B cell (primary cell): ENCODE data around the gene CERS6. TPM values are rescaled to one million over a fixed set of nuclear protein-coding genes. Genes with fewer than 3 reads are reported as not detected.

Experiments used
- ATAC-seq: fragments of 200-7000 bp; cut with Tn5 transposase; one replicate; pipeline ENCODE4 v1.10.0; 2021; ENCODE audit warnings: low read depth, mild to moderate bottlenecking, moderate number of reproducible peaks, moderate library complexity
- CTCF ChIA-PET: fragments of 350-600 bp; sonication (Branson Sonifier 250); formaldehyde crosslinking; loops from one replicate; lab custom pipeline; 2021; ENCODE audit warnings: antibody characterized with exemption, inconsistent platforms; lab: Charles Lee
- POLR2A ChIA-PET: fragments of 350-600 bp; sonication (Branson Sonifier 250); formaldehyde crosslinking; loops from one replicate; lab custom pipeline; 2021; ENCODE audit warnings: antibody characterized with exemption; lab: Charles Lee
- DNase-seq: peaks from one replicate; pipeline ENCODE4 v3.0.0; 2013
- H2AFZ ChIP-seq: 2 replicates; pipeline ENCODE4 v1.6.1; 2012; ENCODE audit warnings: mild to moderate bottlenecking, low read depth, low read length; ENCODE audit not compliant: insufficient read depth, poor library complexity, severe bottlenecking
- H3K27ac ChIP-seq, 2 donors: 1 replicate in 1 of 2; 2 replicates in 1 of 2; pipeline ENCODE4 v1.5.1; 2012 to 2013; ENCODE audit warnings: low read length in 2 of 2, mild to moderate bottlenecking in 2 of 2, moderate library complexity in 1 of 2
- H3K27me3 ChIP-seq, 4 experiments: fragments of 200-600 bp in 1 of 4; sonication (generic) in 1 of 4; replicated peaks in 1 of 4; 1 replicate in 2 of 4; 2 replicates in 2 of 4; pipeline versions ENCODE4 v1.6.1 to v1.7.0; 2013 to 2016; ENCODE audit warnings: low read length in 3 of 4, mild to moderate bottlenecking in 2 of 4, mixed read lengths in 1 of 4, moderate library complexity in 1 of 4; ENCODE audit not compliant: insufficient read depth in 4 of 4, control insufficient read depth in 3 of 4; ENCODE audit errors: control extremely low read depth in 1 of 4
- H3K36me3 ChIP-seq, 2 experiments: replicated peaks in 1 of 2; 1 replicate in 1 of 2; 2 replicates in 1 of 2; pipeline versions ENCODE4 v1.6.1 to v1.7.1; 2013; ENCODE audit warnings: low read length in 1 of 2; ENCODE audit not compliant: insufficient read depth in 2 of 2, control insufficient read depth in 1 of 2; ENCODE audit errors: control extremely low read depth in 1 of 2, extremely low read depth in 1 of 2
- H3K4me1 ChIP-seq, 2 donors: fragments of 200-600 bp in 1 of 2; sonication (generic) in 1 of 2; 1 replicate in 1 of 2; 2 replicates in 1 of 2; pipeline versions ENCODE4 v1.5.1 to v1.6.1; 2013 to 2017; ENCODE audit warnings: low read length in 2 of 2; ENCODE audit not compliant: control insufficient read depth in 2 of 2, insufficient read depth in 2 of 2
- H3K4me2 ChIP-seq: replicated peaks from 2 replicates; pipeline ENCODE3; 2012; ENCODE audit warnings: mild to moderate bottlenecking, low read depth, low read length; ENCODE audit not compliant: poor library complexity, severe bottlenecking
- H3K4me3 ChIP-seq, 5 experiments: fragments of 200-600 bp in 1 of 5; sonication (generic) in 1 of 5; 1 replicate in 3 of 5; 2 replicates in 2 of 5; pipeline versions ENCODE4 v1.5.1 to v1.7.0; 2011 to 2016; ENCODE audit warnings: low read length in 4 of 5, mild to moderate bottlenecking in 4 of 5, low read depth in 2 of 5, control low read depth in 1 of 5, moderate library complexity in 1 of 5; ENCODE audit not compliant: insufficient read depth in 1 of 5; ENCODE audit errors: control extremely low read depth in 1 of 5, extremely low read depth in 1 of 5
- H3K79me2 ChIP-seq: fragments of 200-600 bp; sonication (generic); one replicate; pipeline ENCODE4 v1.6.0; 2016; ENCODE audit warnings: low read length; ENCODE audit not compliant: control insufficient read depth, insufficient read depth
- H3K9ac ChIP-seq: fragments of 200-600 bp; sonication (generic); 2 replicates; pipeline ENCODE4 v1.6.1; 2017; ENCODE audit warnings: mild to moderate bottlenecking, low read length, moderate library complexity
- H3K9me3 ChIP-seq, 3 donors: one replicate each; pipeline versions ENCODE4 v1.6.1 to v1.7.1; 2013; ENCODE audit warnings: low read length in 2 of 3; ENCODE audit not compliant: control insufficient read depth in 2 of 3, insufficient read depth in 1 of 3; ENCODE audit errors: control extremely low read depth in 1 of 3
- H4K20me1 ChIP-seq: 2 replicates; pipeline ENCODE4 v1.6.0; 2012; ENCODE audit warnings: mild to moderate bottlenecking, low read length; ENCODE audit not compliant: insufficient read depth, control insufficient read depth, poor library complexity, severe bottlenecking
- H3K27ac Mint-ChIP-seq: one replicate; pipeline ENCODE4 v1.8.0; 2021; ENCODE audit warnings: mixed read lengths
- H3K27me3 Mint-ChIP-seq: one replicate; pipeline ENCODE4 v1.8.0; 2021; ENCODE audit warnings: mixed read lengths
- H3K4me1 Mint-ChIP-seq: one replicate; pipeline ENCODE4 v1.8.0; 2021; ENCODE audit warnings: mixed read lengths
- H3K4me3 Mint-ChIP-seq: one replicate; pipeline ENCODE4 v1.8.0; 2021; ENCODE audit warnings: mixed read lengths
- H3K9me3 Mint-ChIP-seq: one replicate; pipeline ENCODE4 v1.8.0; 2022; ENCODE audit warnings: mixed read lengths; ENCODE audit not compliant: insufficient read depth
- CTCF ChIP-seq: fragments of 200-600 bp; IDR thresholded peaks from one replicate; pipeline ENCODE4 v1.8.0; 2022; ENCODE audit warnings: antibody characterized with exemption, mild to moderate bottlenecking
- EZH2 ChIP-seq: IDR thresholded peaks from 2 replicates; pipeline ENCODE4 v1.6.1; 2012; ENCODE audit warnings: borderline replicate concordance, low read depth, mild to moderate bottlenecking, moderate library complexity, low read length; ENCODE audit not compliant: insufficient read depth, poor library complexity, severe bottlenecking
- WGBS: methylation state at CpG from one replicate; pipeline ENCODE4 v1.1.5; 2013; ENCODE audit warnings: missing lambda C conversion rate; ENCODE audit not compliant: insufficient coverage; 5-methylcytosine and 5-hydroxymethylcytosine counted together
- intact Hi-C: fragments of 100-400 bp; cut with micrococcal nuclease; formaldehyde crosslinking; loops from one replicate; pipeline ENCODE4 v1.10.0; 2022
- polyA plus RNA-seq: library from polyadenylated mRNA; depleted of rRNA; stranded (reverse); fragments of >200 nt; gene quantifications from 2 replicates; pipeline ENCODE4 v1.2.3, GENCODE V29; 2012
- total RNA-seq, 2 donors: library from RNA; stranded (reverse); fragments of 120-200 nt in 1 of 2; gene quantifications; 1 replicate in 1 of 2; 2 replicates in 1 of 2; pipeline versions ENCODE4 v1.2.3 to v1.2.4, GENCODE V29; 2013 to 2022

The CERS6 gene
- total and polyA plus RNA-seq, 2 donors (not counting 1 experiment from before 2014, with no cell fraction given) = 2.2 to 5.5 TPM

- ChIA-PET CTCF (no interaction called here), POLR2A (no interaction called here)
- Histone ChIP-seq H2AFZ (no peak overlapping the region), H3K27ac (no peak overlapping the region), H4K20me1 (no peaks in the 10 kb centered on the region), H3K4me1 (no peaks in the 10 kb centered on the region), H3K79me2 (no peaks in the 10 kb centered on the region), H3K9ac (no peak overlapping the region), H3K9me3 (no peaks in the 10 kb centered on the region), H3K4me2 (no peak overlapping the region), H3K36me3 (no peaks in the 10 kb centered on the region), H3K4me3 (no peak overlapping the region), H3K27me3 (peaks cover 0 to 2% (median 0%) of the 10 kb centered on the region in 4 experiments)
- H3K27me3 Mint-ChIP-seq = no peaks in the 10 kb centered on the region
- WGBS = 93% methylated on average over 3 of the region's 3 CpGs
- intact Hi-C loops = no loop called here
- no peaks in the 10 kb centered on the region for H3K4me1 Mint-ChIP-seq
- no peak overlapping the region for H3K27ac Mint-ChIP-seq
- DNase-seq (no peak), ATAC-seq (no peak)
- TF ChIP-seq EZH2 = no peak
- no peaks in the 10 kb centered on the region for H3K9me3 Mint-ChIP-seq
- no peak overlapping the region for H3K4me3 Mint-ChIP-seq
Measured at GRCh38 chr2:168784993-168785392, 328.9 kb downstream of the CERS6 start.

- no peak overlapping the region for H2AFZ ChIP-seq
- H3K27ac ChIP-seq = no peak overlapping the region
- H3K36me3 ChIP-seq = no peaks in the 10 kb centered on the region
- no peaks in the 10 kb centered on the region for H3K4me1 ChIP-seq
- Mint-ChIP-seq H3K4me3 (no peak overlapping the region), H3K27me3 (no peaks in the 10 kb centered on the region), H3K27ac (no peak overlapping the region), H3K4me1 (no peaks in the 10 kb centered on the region), H3K9me3 (no peaks in the 10 kb centered on the region)
- WGBS = 100% methylated on average over 1 of the region's 3 CpGs
- intact Hi-C loops = no loop called here
- no peaks in the 10 kb centered on the region for H4K20me1 ChIP-seq
- H3K4me2 ChIP-seq = no peak overlapping the region
- no peaks in the 10 kb centered on the region for H3K79me2 ChIP-seq
- TF ChIP-seq CTCF (no peak), EZH2 (no peak)
- peaks cover 0 to 2% (median 0%) of the 10 kb centered on the region in 4 experiments for H3K27me3 ChIP-seq
- DNase-seq (no peak), ATAC-seq (no peak)
- POLR2A ChIA-PET = no interaction called here
- H3K9ac ChIP-seq = no peak overlapping the region
- H3K4me3 ChIP-seq = no peak overlapping the region
- CTCF ChIA-PET = interaction anchor here (0.7 kb wide), 1 partner anchor 431 kb away, joined by 3 read pairs; no protein-coding TSS in a partner anchor
- H3K9me3 ChIP-seq = no peaks in the 10 kb centered on the region
Measured at GRCh38 chr2:168787098-168787781, 331.2 kb downstream of the CERS6 start.
